A549 (cell line): ENCODE data around the gene XKR8. TPM values are rescaled to one million over a fixed set of nuclear protein-coding genes. Genes with fewer than 3 reads are reported as not detected.

Experiments
- ATAC-seq, 2 experiments: fragments of 200-7000 bp in 1 of 2; fragments of >200 bp in 1 of 2; cut with Nextera tagmentation in 1 of 2; cut with Tn5 transposase in 1 of 2; 3 replicates each; pipeline versions ENCODE4 v1.8.0 to v1.9.1; 2018 to 2020; ENCODE audit warnings: mild to moderate bottlenecking in 1 of 2, moderate library complexity in 1 of 2
- CTCF ChIA-PET: fragments of 300-600 bp; sonication (Branson Sonifier 250); formaldehyde crosslinking; extraction: SDS; loops from one replicate; lab custom pipeline; 2021; ENCODE audit warnings: antibody characterized with exemption, inconsistent platforms; lab: Yijun Ruan, JAX
- POLR2A ChIA-PET: fragments of 350-600 bp; formaldehyde crosslinking; extraction: SDS; loops from one replicate; lab custom pipeline; 2021; ENCODE audit warnings: antibody characterized with exemption, inconsistent platforms; lab: Yijun Ruan, JAX
- DNase-seq, 2 experiments: peaks; one replicate each; pipeline versions ENCODE4 v3.0.0 to v3.0.0-alpha.2; 2011 to 2016; ENCODE audit warnings: low read depth in 1 of 2, low spot score in 1 of 2
- FAIRE-seq: peaks from 2 replicates; lab custom pipeline; 2011; peaks lifted over from hg19 to GRCh38; lab: Jason Lieb, UNC
- H3K27ac ChIP-seq, 2 experiments: fragments of >200 bp; sonication (Bioruptor Twin); formaldehyde crosslinking; 3 replicates each; pipeline ENCODE4 v1.5.1; 2016 to 2017
- H3K4me1 ChIP-seq: fragments of >200 bp; sonication (Bioruptor Twin); formaldehyde crosslinking; 3 replicates; pipeline ENCODE4 v1.6.1; 2016
- H3K4me2 ChIP-seq: fragments of >200 bp; sonication (Bioruptor Twin); formaldehyde crosslinking; 3 replicates; pipeline ENCODE4 v1.6.1; 2016
- H3K4me3 ChIP-seq: fragments of >200 bp; sonication (Bioruptor Twin); formaldehyde crosslinking; 3 replicates; pipeline ENCODE4 v1.5.1; 2016
- H3K9me3 ChIP-seq: fragments of >200 bp; sonication (Bioruptor Twin); formaldehyde crosslinking; 3 replicates; pipeline ENCODE4 v1.6.1; 2016
- BHLHE40 ChIP-seq: IDR thresholded peaks from 2 replicates; pipeline ENCODE4 v1.6.1; 2012; ENCODE audit warnings: low read depth, low read length, inconsistent platforms
- CHD4 ChIP-seq: fragments of 200-600 bp; sonication (generic); IDR thresholded peaks from 2 replicates; pipeline ENCODE4 v1.6.1; 2016; ENCODE audit warnings: antibody characterized with exemption, mild to moderate bottlenecking, borderline replicate concordance
- CTCF ChIP-seq: fragments of >200 bp; sonication (Bioruptor Twin); formaldehyde crosslinking; IDR thresholded peaks from 3 replicates; pipeline ENCODE4 v1.5.1; 2016
- EHMT2 ChIP-seq: fragments of 200-600 bp; sonication (generic); IDR thresholded peaks from 2 replicates; pipeline ENCODE4 v1.6.1; 2016; ENCODE audit warnings: antibody characterized with exemption, low read depth, mild to moderate bottlenecking, moderate library complexity
- ESRRA ChIP-seq: fragments of 150-350 bp; IDR thresholded peaks from 2 replicates; pipeline ENCODE4 v1.6.1; 2014; ENCODE audit warnings: mild to moderate bottlenecking, low read length, borderline replicate concordance
- FOSB ChIP-seq: fragments of 250-450 bp; sonication (Bioruptor Pico); IDR thresholded peaks from 2 replicates; pipeline ENCODE4 v1.5.0; 2020; ENCODE audit warnings: mild to moderate bottlenecking, moderate library complexity
- FOXS1 ChIP-seq: fragments of 250-450 bp; sonication (Bioruptor Pico); IDR thresholded peaks from 2 replicates; pipeline ENCODE4 v1.5.0; 2020; ENCODE audit warnings: mild to moderate bottlenecking, moderate library complexity
- JUN ChIP-seq, 2 experiments: fragments of >200 bp; sonication (Bioruptor Twin); formaldehyde crosslinking; IDR thresholded peaks; 2 replicates in 1 of 2; 3 replicates in 1 of 2; pipeline ENCODE4 v1.6.1; 2016 to 2017
- KDM1A ChIP-seq: fragments of 200-600 bp; sonication (generic); IDR thresholded peaks from 2 replicates; pipeline ENCODE4 v1.6.1; 2016; ENCODE audit warnings: low read depth, mild to moderate bottlenecking
- MAZ ChIP-seq: fragments of 150-350 bp; IDR thresholded peaks from 2 replicates; pipeline ENCODE4 v1.6.1; 2014; ENCODE audit warnings: antibody characterized with exemption, low read depth, low read length, borderline replicate concordance
- NFE2L2 ChIP-seq: fragments of 150-350 bp; conservative IDR thresholded peaks from 2 replicates; pipeline ENCODE4 v1.6.1; 2014; ENCODE audit warnings: low read length
- POLR2A ChIP-seq: IDR thresholded peaks from 2 replicates; pipeline ENCODE4 v1.6.1; 2012; ENCODE audit warnings: mild to moderate bottlenecking, low read length
- RAD21 ChIP-seq, 2 experiments: fragments of >200 bp in 1 of 2; sonication (Bioruptor Twin) in 1 of 2; formaldehyde crosslinking in 1 of 2; IDR thresholded peaks in 1 of 2; conservative IDR thresholded peaks in 1 of 2; 2 replicates in 1 of 2; 3 replicates in 1 of 2; pipeline ENCODE4 v1.6.1; 2012 to 2018; ENCODE audit warnings: inconsistent platforms in 1 of 2
- RFX5 ChIP-seq: fragments of 450-650 bp; IDR thresholded peaks from 2 replicates; pipeline ENCODE4 v1.7.1; 2014; ENCODE audit warnings: antibody characterized with exemption, mild to moderate bottlenecking, moderate library complexity
- SMC3 ChIP-seq: fragments of >200 bp; sonication (Bioruptor Twin); formaldehyde crosslinking; IDR thresholded peaks from 3 replicates; pipeline ENCODE4 v1.6.1; 2018; ENCODE audit warnings: inconsistent platforms
- TP53 ChIP-seq: fragments of 250-450 bp; sonication (Bioruptor Pico); IDR thresholded peaks from 2 replicates; pipeline ENCODE4 v1.5.0; 2021; ENCODE audit warnings: mild to moderate bottlenecking, moderate library complexity
- ZFP36 ChIP-seq: fragments of 450-650 bp; IDR thresholded peaks from 2 replicates; pipeline ENCODE4 v1.6.1; 2014; ENCODE audit warnings: borderline replicate concordance; ENCODE audit not compliant: partially characterized antibody
- ZNF302 ChIP-seq: fragments of 250-450 bp; sonication (Bioruptor Pico); IDR thresholded peaks from 2 replicates; pipeline ENCODE4 v1.9.0; 2021; ENCODE audit warnings: inconsistent platforms, mild to moderate bottlenecking, moderate library complexity
- WGBS: methylation state at CpG from one replicate; pipeline ENCODE4 v1.1.6; 2017; ENCODE audit errors: missing lambda C conversion rate; 5-methylcytosine and 5-hydroxymethylcytosine counted together
- polyA plus RNA-seq, 4 experiments: library from polyadenylated mRNA; depleted of rRNA in 3 of 4; stranded (reverse); fragments of >200 nt; fragmentation: RNase III in 1 of 4; extraction: RNeasy Plus Mini Kit Qiagen cat#74134 plus additional on column Dnase treatment in 1 of 4; gene quantifications; 2 replicates in 3 of 4; 3 replicates in 1 of 4; pipeline ENCODE4 v1.2.3, GENCODE V29; 2011 to 2017
- TF ChIP-seq, protein P1 (sequence below): fragments of 450-650 bp; IDR thresholded peaks from 2 replicates; pipeline ENCODE4 v1.6.1; 2014; ENCODE audit warnings: antibody characterized with exemption
- TF ChIP-seq, protein P2 (sequence below): fragments of >200 bp; sonication (Bioruptor Twin); formaldehyde crosslinking; IDR thresholded peaks from 3 replicates; pipeline ENCODE4 v1.6.1; 2016
- TF ChIP-seq, protein P3 (sequence below): fragments of 250-450 bp; sonication (Bioruptor Pico); IDR thresholded peaks from 2 replicates; pipeline ENCODE4 v1.5.0; 2021; ENCODE audit warnings: mild to moderate bottlenecking, moderate library complexity, borderline replicate concordance

Gene XKR8
- polyA plus RNA-seq, 2 of the 4 experiments (the other 2 are of a cell fraction): 3.3 to 3.5 TPM

DNA sequence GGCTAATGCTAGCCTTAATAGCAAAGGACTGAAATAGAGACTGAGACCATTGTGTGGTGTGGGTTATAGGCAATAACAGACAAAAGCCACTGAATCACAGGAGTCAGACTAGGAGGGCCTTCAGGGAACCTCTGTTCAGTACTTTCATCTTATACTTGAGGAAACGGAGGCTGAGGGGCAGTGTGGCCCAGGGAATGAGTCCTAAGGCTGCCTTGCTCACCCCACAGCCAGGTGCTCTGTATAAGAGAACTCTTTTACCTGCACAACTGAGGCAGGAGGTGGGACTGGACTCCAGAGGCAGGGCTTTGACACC is 22.3 kb upstream of the XKR8 start (continued):
- TF ChIP-seq FOXS1 (CRISPR knock-in tag): no peak
- no peak for TF ChIP-seq JUN (IDR thresholded peaks at IDR 0.05)
- TF ChIP-seq RFX5: no peak
- TF ChIP-seq EHMT2: no peak

- CTCF ChIA-PET: interaction anchor here (1.0 to 1.8 kb wide), 3 partner anchors 8 to 81 kb away, joined by 3 to 5 read pairs (median 4); no protein-coding TSS in a partner anchor
- FAIRE-seq: no peak
- Histone ChIP-seq H3K4me3 (no peak overlapping the region), H3K27ac (no peak overlapping the region)
- TF ChIP-seq SMC3: no peak
- no peak for TF ChIP-seq BHLHE40
- TF ChIP-seq ZFP36: no peak
- TF ChIP-seq TP53 (CRISPR knock-in tag): no peak
- no peak for TF ChIP-seq NFE2L2
- TF ChIP-seq, protein P1, sequence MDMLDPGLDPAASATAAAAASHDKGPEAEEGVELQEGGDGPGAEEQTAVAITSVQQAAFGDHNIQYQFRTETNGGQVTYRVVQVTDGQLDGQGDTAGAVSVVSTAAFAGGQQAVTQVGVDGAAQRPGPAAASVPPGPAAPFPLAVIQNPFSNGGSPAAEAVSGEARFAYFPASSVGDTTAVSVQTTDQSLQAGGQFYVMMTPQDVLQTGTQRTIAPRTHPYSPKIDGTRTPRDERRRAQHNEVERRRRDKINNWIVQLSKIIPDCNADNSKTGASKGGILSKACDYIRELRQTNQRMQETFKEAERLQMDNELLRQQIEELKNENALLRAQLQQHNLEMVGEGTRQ: no peak
- no peak for TF ChIP-seq FOSB (CRISPR knock-in tag)
- TF ChIP-seq, all 56 proteins: peak for 0
- ATAC-seq (no peak), DNase-seq (no peak)
- Histone ChIP-seq H3K9me3 (no peaks in the 10 kb centered on the region), H3K4me2 (no peak overlapping the region), H3K4me1 (peaks cover 16% of the 10 kb centered on the region; the same call in 2 of the 3 replicates)
- 82% methylated on average over 4 of the region's 4 CpGs for WGBS
- POLR2A ChIA-PET: no interaction called here
Observed at GRCh38 chr1:27938488-27938887, 21.3 kb upstream of the XKR8 start.

- Histone ChIP-seq H3K4me1 (no peaks in the 10 kb centered on the region), H3K9me3 (no peaks in the 10 kb centered on the region), H3K4me3 (no peak overlapping the region), H3K4me2 (no peak overlapping the region), H3K27ac (no peak overlapping the region)
- 20% methylated on average over 6 of the region's 6 CpGs for WGBS
- FAIRE-seq: no peak
- TF ChIP-seq RAD21 (conservative IDR thresholded peaks at IDR 0.05 in 1 of 2, IDR thresholded peaks at IDR 0.05 in 1 of 2) (peak in 1 of 2 experiments; percentile 37; a peak in 2 of 5 replicates), CTCF (peak; percentile 37; the same call in 2 of the 3 replicates), ZFP36 (no peak)
- POLR2A ChIA-PET: no interaction called here
- ATAC-seq: peak in 1 of 2 experiments; percentile 71; a peak in 3 of 6 replicates
- CTCF ChIA-PET: interaction anchor here (0.7 to 3.6 kb wide), 6 partner anchors 9 to 84 kb away, joined by 3 to 11 read pairs (median 3); no protein-coding TSS in a partner anchor
- peak; percentile 20 to 22 for DNase-seq
Observed at GRCh38 chr1:27940297-27940696, 19.5 kb upstream of the XKR8 start.

- H3K9me3 ChIP-seq: no peaks in the 10 kb centered on the region
- H3K4me2 ChIP-seq: no peak overlapping the region
- ChIA-PET CTCF (interaction anchor here (0.7 to 3.6 kb wide), 6 partner anchors 10 to 84 kb away, joined by 3 to 11 read pairs (median 3); no protein-coding TSS in a partner anchor), POLR2A (no interaction called here)
- DNase-seq: no peak
- FAIRE-seq: no peak
- no peak overlapping the region for H3K4me3 ChIP-seq
- H3K27ac ChIP-seq: no peak overlapping the region
- H3K4me1 ChIP-seq: no peaks in the 10 kb centered on the region
- no peak for ATAC-seq
- no peak for TF ChIP-seq ESRRA
- TF ChIP-seq, protein P2, sequence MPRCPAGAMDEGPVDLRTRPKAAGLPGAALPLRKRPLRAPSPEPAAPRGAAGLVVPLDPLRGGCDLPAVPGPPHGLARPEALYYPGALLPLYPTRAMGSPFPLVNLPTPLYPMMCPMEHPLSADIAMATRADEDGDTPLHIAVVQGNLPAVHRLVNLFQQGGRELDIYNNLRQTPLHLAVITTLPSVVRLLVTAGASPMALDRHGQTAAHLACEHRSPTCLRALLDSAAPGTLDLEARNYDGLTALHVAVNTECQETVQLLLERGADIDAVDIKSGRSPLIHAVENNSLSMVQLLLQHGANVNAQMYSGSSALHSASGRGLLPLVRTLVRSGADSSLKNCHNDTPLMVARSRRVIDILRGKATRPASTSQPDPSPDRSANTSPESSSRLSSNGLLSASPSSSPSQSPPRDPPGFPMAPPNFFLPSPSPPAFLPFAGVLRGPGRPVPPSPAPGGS: no peak
- no peak for TF ChIP-seq MAZ
- no peak for TF ChIP-seq RAD21 (conservative IDR thresholded peaks at IDR 0.05 in 1 of 2, IDR thresholded peaks at IDR 0.05 in 1 of 2)
- TF ChIP-seq KDM1A: no peak
- no peak for TF ChIP-seq CHD4
- TF ChIP-seq, protein P3, sequence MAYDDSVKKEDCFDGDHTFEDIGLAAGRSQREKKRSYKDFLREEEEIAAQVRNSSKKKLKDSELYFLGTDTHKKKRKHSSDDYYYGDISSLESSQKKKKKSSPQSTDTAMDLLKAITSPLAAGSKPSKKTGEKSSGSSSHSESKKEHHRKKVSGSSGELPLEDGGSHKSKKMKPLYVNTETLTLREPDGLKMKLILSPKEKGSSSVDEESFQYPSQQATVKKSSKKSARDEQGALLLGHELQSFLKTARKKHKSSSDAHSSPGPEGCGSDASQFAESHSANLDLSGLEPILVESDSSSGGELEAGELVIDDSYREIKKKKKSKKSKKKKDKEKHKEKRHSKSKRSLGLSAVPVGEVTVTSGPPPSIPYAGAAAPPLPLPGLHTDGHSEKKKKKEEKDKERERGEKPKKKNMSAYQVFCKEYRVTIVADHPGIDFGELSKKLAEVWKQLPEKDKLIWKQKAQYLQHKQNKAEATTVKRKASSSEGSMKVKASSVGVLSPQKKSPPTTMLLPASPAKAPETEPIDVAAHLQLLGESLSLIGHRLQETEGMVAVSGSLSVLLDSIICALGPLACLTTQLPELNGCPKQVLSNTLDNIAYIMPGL (CRISPR knock-in tag): no peak
- no peak for TF ChIP-seq JUN (IDR thresholded peaks at IDR 0.05)
- TF ChIP-seq ZNF302: no peak
- TF ChIP-seq POLR2A: no peak
- no peak for TF ChIP-seq FOXS1 (CRISPR knock-in tag)
- 77% methylated on average over 9 of the region's 9 CpGs for WGBS
Observed at GRCh38 chr1:27940870-27941560, 18.8 kb upstream of the XKR8 start.
